ENCODE data around the gene KCP. TPM values are rescaled to one million over a fixed set of nuclear protein-coding genes. Genes with fewer than 3 reads are reported as not detected.

Gene KCP
- total and polyA plus RNA-seq, 10 of the 15 experiments (the other 5 are each of a cell fraction or from before 2014, with no cell fraction given): 0.05 to 7.8 (median 2.5) TPM

GRCh38 chr7:128842674-128843641 is 67.6 kb downstream of the KCP start:
- ATAC-seq (no peak), DNase-seq (ENCODE audit: low read depth, low spot score) (no peak), FAIRE-seq (no peak)
- 68% methylated on average over 22 of the region's 38 CpGs for WGBS (ENCODE audit: insufficient coverage, insufficient replicate concordance, low lambda C conversion rate, missing lambda C conversion rate)
- BruUV-seq (replicated peaks): no TSS peak
- Histone ChIP-seq H3K4me2 (ENCODE audit: control insufficient read depth, insufficient read depth) (no peak overlapping the region), H3K36me3 (ENCODE audit: control insufficient read depth in 2 of 2, insufficient read depth in 2 of 2, low read length in 1 of 2) (no peaks in the 10 kb centered on the region), H3K9ac (ENCODE audit: control insufficient read depth, insufficient read depth, low read length) (no peak overlapping the region), H3K79me2 (ENCODE audit: control insufficient read depth, insufficient read depth, low read length) (no peaks in the 10 kb centered on the region), H2AFZ (ENCODE audit: control insufficient read depth, low read depth, low read length) (no peak overlapping the region), H3K9me3 (replicated peaks; ENCODE audit: control insufficient read depth, insufficient read depth, low read length) (no peaks in the 10 kb centered on the region), H4K20me1 (ENCODE audit: control insufficient read depth, insufficient read depth) (no peaks in the 10 kb centered on the region), H3K4me3 (no peak overlapping the region), H3K4me1 (ENCODE audit: control insufficient read depth, insufficient read depth, low read length) (no peaks in the 10 kb centered on the region; the same call in 1 of the 2 replicates), H3K27me3 (replicated peaks in 1 of 2; ENCODE audit: control insufficient read depth in 2 of 2, insufficient read depth in 2 of 2, low read length in 1 of 2) (no peaks in the 10 kb centered on the region; a peak in 1 of 4 replicates), H3K27ac (ENCODE audit: control insufficient read depth, insufficient read depth) (no peak overlapping the region)
- intact Hi-C loops (cut with micrococcal nuclease; ENCODE audit: unreplicated experiment): loop anchor here (1.0 kb wide), 2 partner anchors 40 to 248 kb away; no protein-coding TSS in a partner anchor
- POLR2A ChIA-PET: no interaction called here
- TF ChIP-seq TBL1XR1 (IDR thresholded peaks at IDR 0.05; ENCODE audit: low read depth, low read length) (no peak), ZBTB4 (CRISPR knock-in tag; IDR thresholded peaks at IDR 0.05) (no peak), MAX (IDR thresholded peaks at IDR 0.05; ENCODE audit: low read depth, low read length) (no peak), ZBED1 (IDR thresholded peaks at IDR 0.05; ENCODE audit: borderline replicate concordance) (no peak), ATF7 (IDR thresholded peaks at IDR 0.05; ENCODE audit: low read depth) (no peak)
- RAD21 ChIA-PET (ENCODE audit: unreplicated experiment): interaction anchor here (1.0 to 1.4 kb wide), 3 partner anchors 41 to 249 kb away, joined by 3 to 6 read pairs (median 4); no protein-coding TSS in a partner anchor
- SMC1A ChIA-PET (ENCODE audit: uncharacterized antibody, unreplicated experiment): interaction anchor here (0.6 to 1.4 kb wide), 3 partner anchors 41 to 367 kb away, joined by 3 to 7 read pairs (median 5); no protein-coding TSS in a partner anchor
- in situ Hi-C loops (cut with MboI): no loop called here
- CTCF ChIA-PET: interaction anchor here (1.0 to 3.4 kb wide), 5 partner anchors 11 to 366 kb away, joined by 3 to 21 read pairs (median 4); partner anchors contain the start of gene ATP6V1F

Data from GM12878 (cell line).